ENCODE measurements around the gene DOK5.

DNA sequence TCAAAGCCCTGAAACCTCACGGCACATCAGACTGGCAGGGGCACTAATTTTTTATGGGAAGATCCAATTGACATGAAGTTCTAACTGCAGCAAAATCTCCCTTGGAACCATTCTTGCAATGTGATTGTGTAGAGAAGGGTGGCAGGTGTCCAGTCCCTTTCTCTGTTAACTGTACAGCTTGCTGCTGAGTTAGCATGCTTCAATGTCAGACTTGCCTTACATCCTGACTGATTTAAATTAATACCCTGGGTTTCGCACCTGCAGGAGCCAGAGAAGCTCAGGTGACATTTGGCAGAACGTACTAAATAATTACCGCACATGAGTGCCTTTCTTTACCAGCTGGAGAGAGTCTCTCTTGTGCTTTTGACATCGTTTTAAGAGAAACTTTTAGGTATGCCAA is 123.0 kb downstream of the DOK5 start:
- TF ChIP-seq XRCC4 (IDR thresholded peaks at IDR 0.05; ENCODE audit: extremely low read depth, insufficient read depth, insufficient read length) (no peak), SP1 (CRISPR knock-in tag; IDR thresholded peaks at IDR 0.05) (no peak)
- TF ChIP-seq, protein P1, sequence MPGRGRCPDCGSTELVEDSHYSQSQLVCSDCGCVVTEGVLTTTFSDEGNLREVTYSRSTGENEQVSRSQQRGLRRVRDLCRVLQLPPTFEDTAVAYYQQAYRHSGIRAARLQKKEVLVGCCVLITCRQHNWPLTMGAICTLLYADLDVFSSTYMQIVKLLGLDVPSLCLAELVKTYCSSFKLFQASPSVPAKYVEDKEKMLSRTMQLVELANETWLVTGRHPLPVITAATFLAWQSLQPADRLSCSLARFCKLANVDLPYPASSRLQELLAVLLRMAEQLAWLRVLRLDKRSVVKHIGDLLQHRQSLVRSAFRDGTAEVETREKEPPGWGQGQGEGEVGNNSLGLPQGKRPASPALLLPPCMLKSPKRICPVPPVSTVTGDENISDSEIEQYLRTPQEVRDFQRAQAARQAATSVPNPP (IDR thresholded peaks at IDR 0.05; ENCODE audit: borderline replicate concordance, insufficient read depth, insufficient read length) = no peak
- TF ChIP-seq, protein P2, sequence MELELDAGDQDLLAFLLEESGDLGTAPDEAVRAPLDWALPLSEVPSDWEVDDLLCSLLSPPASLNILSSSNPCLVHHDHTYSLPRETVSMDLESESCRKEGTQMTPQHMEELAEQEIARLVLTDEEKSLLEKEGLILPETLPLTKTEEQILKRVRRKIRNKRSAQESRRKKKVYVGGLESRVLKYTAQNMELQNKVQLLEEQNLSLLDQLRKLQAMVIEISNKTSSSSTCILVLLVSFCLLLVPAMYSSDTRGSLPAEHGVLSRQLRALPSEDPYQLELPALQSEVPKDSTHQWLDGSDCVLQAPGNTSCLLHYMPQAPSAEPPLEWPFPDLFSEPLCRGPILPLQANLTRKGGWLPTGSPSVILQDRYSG (tag; conservative IDR thresholded peaks at IDR 0.05; ENCODE audit: low read depth) = no peak

All from K562 (cell line).